ACC112 (cell line): ENCODE results near the gene POLN.

Experiments used
- H2AFZ ChIP-seq: fragments of 200-600 bp; sonication (generic); one replicate; pipeline ENCODE4 v1.6.0; 2017; ENCODE audit warnings: antibody characterized with exemption, low read length; ENCODE audit not compliant: unreplicated experiment
- H3K27ac ChIP-seq: fragments of 200-600 bp; sonication (generic); 2 replicates; pipeline ENCODE4 v1.5.1; 2014; ENCODE audit warnings: low read depth, mild to moderate bottlenecking, antibody characterized with exemption, low read length, moderate library complexity
- H3K27me3 ChIP-seq: fragments of 200-600 bp; sonication (generic); 2 replicates; pipeline ENCODE4 v1.6.1; 2014; ENCODE audit warnings: mild to moderate bottlenecking, antibody characterized with exemption, low read length, moderate library complexity, mixed read lengths; ENCODE audit not compliant: insufficient read depth
- H3K36me3 ChIP-seq: fragments of 200-600 bp; sonication (generic); 2 replicates; pipeline ENCODE4 v1.6.1; 2016; ENCODE audit warnings: mild to moderate bottlenecking, antibody characterized with exemption, low read length, moderate library complexity, mixed read lengths; ENCODE audit not compliant: insufficient read depth
- H3K4me1 ChIP-seq: fragments of 200-600 bp; sonication (generic); one replicate; pipeline ENCODE4 v1.6.1; 2016; ENCODE audit warnings: low read length, mixed read lengths; ENCODE audit not compliant: insufficient read depth, unreplicated experiment, control insufficient read depth
- H3K4me3 ChIP-seq: fragments of 200-600 bp; sonication (generic); 2 replicates; pipeline ENCODE4 v1.5.1; 2014; ENCODE audit warnings: mild to moderate bottlenecking, low read depth, low read length
- H3K79me2 ChIP-seq: fragments of 200-600 bp; sonication (generic); one replicate; pipeline ENCODE4 v1.6.0; 2016; ENCODE audit warnings: low read length; ENCODE audit not compliant: control insufficient read depth, unreplicated experiment, insufficient read depth

POLN gene

DNA sequence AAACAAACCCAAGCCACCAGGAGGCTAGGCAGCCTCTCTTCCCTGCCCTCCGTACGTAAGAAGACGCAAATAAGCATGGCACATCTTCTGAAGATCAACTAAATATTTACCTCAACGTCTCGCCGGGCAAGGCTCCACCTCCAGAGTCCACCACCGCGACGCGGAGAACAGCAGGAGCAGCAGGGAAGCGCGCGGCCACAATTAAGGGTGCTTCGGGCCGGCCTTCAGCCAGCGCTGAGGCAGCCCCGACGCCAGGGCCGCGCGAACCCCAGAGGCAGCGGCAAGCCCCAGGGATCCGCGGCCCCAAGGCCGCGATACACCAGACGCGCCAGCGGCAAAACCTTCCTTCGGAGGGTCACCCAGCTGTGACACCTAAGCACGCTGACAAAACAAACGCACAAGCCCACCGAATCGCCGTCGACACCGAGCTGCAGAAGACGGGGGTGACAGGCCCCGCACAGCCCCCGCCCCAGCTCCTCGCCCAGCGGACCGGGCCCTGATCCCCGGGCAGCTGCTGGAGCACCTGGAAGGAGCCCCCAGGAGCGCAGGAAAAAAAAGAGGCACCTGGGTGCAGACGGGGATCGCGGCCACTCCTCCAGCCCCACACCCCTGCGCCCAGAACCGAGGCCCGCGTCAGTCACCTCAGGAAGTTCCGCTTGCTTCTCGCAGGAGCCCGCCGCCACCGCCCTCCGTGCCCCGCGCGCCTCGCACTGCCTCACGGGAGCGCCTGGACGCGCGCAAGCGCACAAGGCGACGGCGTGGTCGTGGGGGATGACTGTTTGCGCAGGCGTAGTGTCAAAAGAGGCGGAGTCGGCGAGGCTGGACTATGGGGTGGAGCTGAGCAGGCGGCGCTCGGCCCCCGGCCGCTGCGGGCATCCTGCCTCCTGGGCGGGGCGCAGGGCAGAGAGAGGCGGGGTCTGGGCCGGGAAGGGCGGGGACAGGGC is at the start of gene POLN, which contains the start of gene HAUS3:
Gene POLN (minus strand): TSS at position 712 of the 944 bp plus-strand sequence. CDS start 12,890 bp downstream, outside the sequence.
Gene HAUS3 (minus strand): TSS at position 712 of the 944 bp plus-strand sequence. CDS start 1,175 bp downstream, outside the sequence.
- H2AFZ ChIP-seq, result peak within 1 kb of the TSS; percentile 75
- H3K4me1 ChIP-seq, result peaks cover 30% of the 10 kb centered on the region
- H3K4me3 ChIP-seq, result peak within 1 kb of the TSS; percentile 99
- H3K27me3 ChIP-seq, result no peaks in the 10 kb centered on the region
- peaks cover 49% of the 10 kb centered on the region for H3K79me2 ChIP-seq
- no peak within 1 kb of the TSS; the same call in 1 of the 2 replicates for H3K27ac ChIP-seq
- peaks cover 4% of the 10 kb centered on the region for H3K36me3 ChIP-seq

DNA sequence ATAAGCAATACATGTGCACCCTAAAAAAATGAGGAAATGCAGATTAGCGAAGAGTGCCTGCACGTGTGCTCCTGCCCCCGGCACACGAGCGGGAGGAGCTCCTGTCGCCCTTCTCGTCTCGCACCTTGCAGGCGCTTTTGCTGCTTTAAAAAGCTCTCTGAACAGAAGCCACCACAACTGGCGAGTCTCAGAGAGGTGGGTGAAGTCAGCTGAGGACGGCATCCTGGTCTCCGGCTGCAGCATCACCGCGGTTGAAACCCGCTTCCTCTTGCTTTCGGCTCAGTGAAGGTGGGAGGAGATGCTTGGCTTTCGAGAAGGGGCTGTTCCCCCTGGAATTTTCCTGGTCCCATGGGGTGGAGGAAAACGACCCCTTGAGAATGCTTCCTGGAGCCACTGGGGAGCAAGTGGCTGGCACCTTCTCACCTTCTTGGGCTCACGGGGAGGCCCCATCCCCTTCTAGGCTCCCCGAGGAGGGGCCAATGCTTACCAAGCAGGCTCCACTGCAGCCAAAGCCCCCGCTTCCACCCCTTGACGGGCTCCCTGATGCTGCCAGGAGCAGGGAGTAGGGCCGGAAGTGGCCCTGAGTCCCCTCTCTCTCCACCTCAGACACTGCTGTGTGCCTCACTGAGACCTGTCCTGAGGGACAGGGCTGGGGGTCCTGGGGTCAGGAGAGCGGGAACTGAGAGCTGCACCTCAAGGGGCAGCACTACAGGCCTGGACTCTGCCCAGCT is 49.2 kb upstream of the POLN start:
- peaks cover under 1% of the 10 kb centered on the region for H3K4me1 ChIP-seq
- no peak overlapping the region for H3K27ac ChIP-seq
- H2AFZ ChIP-seq, result no peak overlapping the region

DNA sequence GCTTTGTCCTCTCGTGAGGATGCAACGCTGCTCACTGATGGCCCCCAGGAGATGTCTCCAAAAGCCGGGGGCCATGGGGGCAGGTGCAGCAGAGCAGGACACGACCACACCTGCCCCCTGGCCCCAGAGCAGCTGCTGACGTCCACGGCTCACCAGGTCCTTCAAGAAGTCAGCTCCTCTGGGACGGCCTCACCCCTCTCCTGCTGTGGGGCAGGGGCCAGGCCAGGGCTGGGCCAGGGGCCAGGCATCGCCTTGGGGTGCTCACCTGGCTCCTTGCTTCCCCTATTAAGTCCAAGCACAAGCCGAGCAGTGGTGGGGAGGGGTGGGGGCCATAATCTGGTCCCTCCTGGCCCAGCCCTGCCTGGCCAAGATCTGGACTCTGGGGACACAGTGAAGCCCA is 48.6 kb upstream of the POLN start:
- no peak overlapping the region for H3K27ac ChIP-seq
- peaks cover 7% of the 10 kb centered on the region for H3K4me1 ChIP-seq
- H3K36me3 ChIP-seq, result no peaks in the 10 kb centered on the region
- no peaks in the 10 kb centered on the region for H3K27me3 ChIP-seq
- no peak overlapping the region for H2AFZ ChIP-seq
- no peak overlapping the region for H3K4me3 ChIP-seq
- no peaks in the 10 kb centered on the region for H3K79me2 ChIP-seq

More for the DNA sequence above, 49.2 kb upstream of the POLN start:
- H3K79me2 ChIP-seq, result no peaks in the 10 kb centered on the region
- no peaks in the 10 kb centered on the region for H3K36me3 ChIP-seq
- no peak overlapping the region for H3K4me3 ChIP-seq
- no peaks in the 10 kb centered on the region for H3K27me3 ChIP-seq

DNA sequence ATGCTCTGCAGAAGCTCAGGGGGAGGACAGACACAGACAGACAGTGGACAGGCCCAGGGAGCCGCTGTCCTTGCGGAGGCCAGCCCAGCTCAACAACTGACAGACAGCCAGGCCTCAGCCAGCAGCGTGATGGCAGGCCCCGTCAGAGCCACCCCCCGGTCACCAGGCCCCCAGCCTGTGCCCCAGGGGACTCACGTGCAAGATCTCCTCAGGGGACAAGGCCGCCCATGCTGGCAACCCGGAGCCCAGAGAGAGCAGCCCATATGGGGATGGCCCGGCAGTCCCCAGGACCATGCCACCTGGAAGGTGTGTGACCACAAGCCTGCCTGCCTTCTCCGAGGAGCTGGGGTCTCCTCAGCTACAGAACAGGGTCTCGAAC is 48.0 kb upstream of the POLN start:
- Histone ChIP-seq H3K4me1 (peaks cover 12% of the 10 kb centered on the region), H3K27me3 (no peaks in the 10 kb centered on the region), H3K4me3 (no peak overlapping the region), H2AFZ (no peak overlapping the region), H3K36me3 (no peaks in the 10 kb centered on the region), H3K27ac (no peak overlapping the region), H3K79me2 (no peaks in the 10 kb centered on the region)

DNA sequence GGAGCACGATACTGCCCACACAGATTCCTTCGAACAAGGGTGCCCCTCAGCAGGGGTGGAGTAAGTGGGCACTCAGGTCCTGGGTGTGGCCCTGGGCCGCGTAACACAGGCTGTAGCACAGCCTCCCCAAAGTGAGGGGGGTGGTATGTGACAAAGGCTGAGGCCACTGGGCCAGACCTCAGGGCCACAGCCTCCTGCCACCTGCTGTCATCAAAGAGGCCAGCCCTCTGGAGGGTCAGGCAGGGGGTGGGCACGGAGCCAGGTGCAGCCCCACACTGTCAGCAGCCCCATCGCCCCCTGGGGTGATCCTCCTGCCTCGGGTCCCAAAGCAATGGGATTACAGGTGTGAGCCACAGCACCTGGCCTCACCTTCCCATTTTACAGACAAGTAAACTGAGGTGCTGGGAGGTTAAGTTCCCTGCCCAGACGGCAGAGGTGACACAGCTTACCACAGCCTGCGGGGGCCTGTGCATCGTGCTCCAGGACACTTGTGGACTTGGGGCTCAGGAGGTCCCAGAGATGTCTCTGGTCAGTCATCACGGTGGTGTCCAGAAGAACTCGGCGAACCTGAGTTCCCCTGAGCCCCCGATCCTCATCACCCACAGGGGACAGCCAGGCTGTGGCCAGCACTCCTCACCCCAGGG is 47.5 kb upstream of the POLN start:
- peaks cover 14% of the 10 kb centered on the region for H3K4me1 ChIP-seq
- no peaks in the 10 kb centered on the region for H3K36me3 ChIP-seq
- H3K4me3 ChIP-seq, result no peak overlapping the region
- H3K27ac ChIP-seq, result no peak overlapping the region
- H3K27me3 ChIP-seq, result no peaks in the 10 kb centered on the region
- H2AFZ ChIP-seq, result no peak overlapping the region
- H3K79me2 ChIP-seq, result no peaks in the 10 kb centered on the region

DNA sequence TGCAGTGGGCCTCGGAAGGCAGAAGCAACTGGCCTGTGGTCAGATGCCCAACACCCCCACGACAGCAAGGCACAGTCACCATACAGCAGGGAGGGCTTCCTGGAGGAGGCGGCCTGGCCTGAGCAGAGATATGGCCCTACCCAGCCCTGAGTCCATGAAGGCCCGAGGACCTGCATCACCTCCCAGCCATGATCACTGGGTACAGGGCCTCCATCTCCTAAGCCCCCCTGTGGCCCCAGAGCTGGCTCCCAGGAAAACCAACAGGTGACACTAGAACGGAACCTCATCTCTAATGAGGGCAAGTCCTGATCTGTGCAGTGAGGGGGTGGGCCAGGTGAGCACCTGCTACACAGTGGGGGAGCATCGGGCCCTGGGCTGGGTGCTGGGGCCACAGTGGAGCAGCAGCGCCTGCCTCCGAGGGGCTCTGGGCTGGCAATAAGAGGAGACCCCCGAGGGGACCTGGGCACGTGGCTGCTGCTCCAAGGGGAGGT is 46.2 kb upstream of the POLN start:
- Histone ChIP-seq H2AFZ (no peak overlapping the region), H3K4me3 (no peak overlapping the region), H3K27me3 (no peaks in the 10 kb centered on the region), H3K4me1 (peaks cover 14% of the 10 kb centered on the region), H3K27ac (no peak overlapping the region), H3K79me2 (no peaks in the 10 kb centered on the region), H3K36me3 (no peaks in the 10 kb centered on the region)

DNA sequence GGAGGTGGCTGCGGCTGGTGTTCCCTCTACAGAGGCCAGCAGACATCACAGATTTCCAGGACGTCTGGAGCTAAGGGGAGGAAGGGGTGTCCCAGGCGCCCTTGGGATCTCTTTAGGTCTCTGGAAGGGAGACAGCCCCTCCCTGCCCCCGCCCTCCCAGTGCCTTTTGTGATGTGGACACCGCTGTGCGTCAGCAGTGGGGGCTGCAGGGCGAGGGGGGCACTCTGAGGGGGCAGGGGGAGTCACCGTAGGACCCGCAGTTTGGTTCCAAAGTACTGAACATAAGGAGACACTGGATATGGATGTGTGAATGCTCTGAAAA is 45.6 kb upstream of the POLN start:
- no peaks in the 10 kb centered on the region for H3K79me2 ChIP-seq
- H3K36me3 ChIP-seq, result no peaks in the 10 kb centered on the region
- H2AFZ ChIP-seq, result no peak overlapping the region
- H3K4me1 ChIP-seq, result peaks cover 14% of the 10 kb centered on the region
- no peak overlapping the region for H3K27ac ChIP-seq
- no peak overlapping the region for H3K4me3 ChIP-seq
- no peaks in the 10 kb centered on the region for H3K27me3 ChIP-seq

DNA sequence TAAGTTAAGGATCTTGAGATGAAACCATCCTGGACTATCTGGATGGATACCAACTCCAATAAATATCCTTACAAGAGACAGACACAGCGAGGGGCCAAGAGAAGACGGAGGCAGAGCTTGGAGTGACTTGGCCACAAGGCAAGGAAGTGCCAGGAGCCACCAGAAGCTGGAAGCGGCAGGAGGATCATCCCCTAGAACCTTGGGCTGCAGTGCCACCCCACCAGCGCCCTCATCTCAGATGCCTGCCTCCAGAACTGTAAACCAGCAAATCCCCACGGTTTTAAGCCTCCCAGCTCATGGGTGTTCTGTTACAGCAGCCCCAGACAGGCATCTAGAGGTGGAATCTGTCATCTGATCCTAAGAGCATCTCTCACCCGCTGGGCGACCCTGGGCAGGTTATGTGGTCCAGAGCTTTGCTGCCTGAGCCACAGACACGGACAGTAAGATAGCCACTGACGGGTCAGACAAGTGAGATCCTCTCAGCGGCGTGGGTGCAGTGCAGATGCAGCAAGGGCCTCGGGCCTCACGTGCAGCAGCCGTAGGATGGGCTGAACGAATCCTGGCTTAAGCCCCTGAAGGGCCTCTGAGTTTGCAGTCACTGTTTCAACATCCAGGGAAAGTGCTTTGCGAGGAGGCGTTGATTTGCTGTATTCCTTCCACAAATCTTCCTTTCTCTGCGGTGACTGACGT is 45.1 kb upstream of the POLN start:
- H3K27me3 ChIP-seq, result no peaks in the 10 kb centered on the region
- no peaks in the 10 kb centered on the region for H3K36me3 ChIP-seq
- H2AFZ ChIP-seq, result no peak overlapping the region
- H3K4me1 ChIP-seq, result peaks cover 14% of the 10 kb centered on the region
- H3K27ac ChIP-seq, result no peak overlapping the region
- H3K79me2 ChIP-seq, result no peaks in the 10 kb centered on the region
- no peak overlapping the region for H3K4me3 ChIP-seq

DNA sequence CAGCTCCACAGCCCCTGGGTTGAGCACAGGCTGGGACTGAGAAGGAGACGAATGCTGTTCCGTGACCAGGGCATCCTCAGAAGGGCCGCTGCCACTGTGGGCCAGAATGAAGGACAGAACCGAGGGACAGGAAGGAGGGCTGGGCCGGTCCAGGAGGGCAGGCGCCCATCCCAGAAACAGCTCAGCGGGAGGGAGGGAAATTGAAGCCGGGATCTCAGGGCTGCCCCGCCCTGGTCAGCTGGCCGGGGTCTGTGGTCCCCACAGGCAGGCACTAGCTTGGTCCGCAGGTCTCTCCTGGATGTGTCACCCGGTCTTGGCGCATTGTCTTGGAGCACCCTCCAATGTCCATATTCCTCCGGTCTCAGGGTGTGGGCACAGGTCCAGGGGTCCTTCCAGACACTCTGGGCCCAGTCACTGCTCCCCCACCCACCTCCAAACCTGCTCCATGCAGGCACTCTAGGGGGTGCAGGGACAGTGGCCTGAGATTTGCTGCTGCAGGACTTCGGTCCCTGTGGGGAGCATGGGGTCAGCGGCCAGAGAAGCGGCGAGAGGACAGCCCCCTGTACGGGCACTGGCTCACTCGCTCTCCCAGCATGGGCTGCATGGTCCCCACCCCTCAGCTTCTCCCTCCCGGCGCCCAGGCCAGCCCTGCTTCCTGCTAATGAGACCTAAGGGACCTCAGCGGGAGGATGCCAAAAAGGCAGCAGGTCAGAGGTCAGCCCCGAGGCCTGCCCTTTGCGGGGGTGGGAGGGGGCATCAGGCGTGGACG is 43.9 kb upstream of the POLN start:
- Histone ChIP-seq H3K4me3 (no peak overlapping the region), H3K27me3 (no peaks in the 10 kb centered on the region), H3K79me2 (no peaks in the 10 kb centered on the region), H3K4me1 (peaks cover 14% of the 10 kb centered on the region), H3K36me3 (no peaks in the 10 kb centered on the region), H3K27ac (peak overlapping the region; percentile 58), H2AFZ (no peak overlapping the region)
